ENCODE results near the gene SPANXN4.

Gene SPANXN4

GRCh38 chrX:143025628-143026027 lies at the start of gene SPANXN4:
Gene SPANXN4, plus strand, starts transcription at chrX:143025928. Its CDS starts 87 bp downstream, at chrX:143026015.
- no peak for DNase-seq (ENCODE audit: low read depth)

- no peak for DNase-seq (ENCODE audit: low read depth)
These were observed 48.4 kb upstream of the SPANXN4 start for GRCh38 chrX:142977128-142977914.

- no peak for DNase-seq (ENCODE audit: low read depth)
These were observed 47.5 kb upstream of the SPANXN4 start for GRCh38 chrX:142978130-142978684.

GRCh38 chrX:142982679-142983078 lies 43.0 kb upstream of the SPANXN4 start:
- DNase-seq (ENCODE audit: low read depth): no peak

GRCh38 chrX:142994988-142995387 lies 30.7 kb upstream of the SPANXN4 start:
- no peak for DNase-seq (ENCODE audit: low read depth)

GRCh38 chrX:142998447-142999198 lies 27.1 kb upstream of the SPANXN4 start:
- no peak for DNase-seq (ENCODE audit: low read depth)

- DNase-seq (ENCODE audit: low read depth): peak; percentile 0
These were observed 26.5 kb upstream of the SPANXN4 start for GRCh38 chrX:142999199-142999701.

- DNase-seq (ENCODE audit: low read depth): no peak
These were observed 23.5 kb upstream of the SPANXN4 start for GRCh38 chrX:143002206-143002605.

- DNase-seq (ENCODE audit: low read depth): no peak
These were observed 8.5 kb upstream of the SPANXN4 start for GRCh38 chrX:143017272-143017671.

- DNase-seq (ENCODE audit: low read depth): no peak
These were observed 1.5 kb downstream of the SPANXN4 start for GRCh38 chrX:143027275-143027674.

- DNase-seq (ENCODE audit: low read depth): no peak
These were observed 21.8 kb downstream of the SPANXN4 start for GRCh38 chrX:143047511-143047910.

- no peak for DNase-seq (ENCODE audit: low read depth)
These were observed 32.4 kb downstream of the SPANXN4 start for GRCh38 chrX:143058120-143058519.

GRCh38 chrX:143081231-143081630 lies 55.5 kb downstream of the SPANXN4 start:
- no peak for DNase-seq (ENCODE audit: low read depth)

GRCh38 chrX:143082537-143082936 lies 56.8 kb downstream of the SPANXN4 start:
- DNase-seq (ENCODE audit: low read depth): no peak
